ENCODE results near the gene C2. TPM values are rescaled to one million over a fixed set of nuclear protein-coding genes. Genes with fewer than 3 reads are reported as not detected.
"Not testable (repeated sequence)": the region's sequence is repeated elsewhere in the genome, so short reads cannot be mapped to it uniquely, and the experiment has no call there.

C2 gene
- total RNA-seq, 1 experiment from 2014 or later = 1.3 TPM

DNA sequence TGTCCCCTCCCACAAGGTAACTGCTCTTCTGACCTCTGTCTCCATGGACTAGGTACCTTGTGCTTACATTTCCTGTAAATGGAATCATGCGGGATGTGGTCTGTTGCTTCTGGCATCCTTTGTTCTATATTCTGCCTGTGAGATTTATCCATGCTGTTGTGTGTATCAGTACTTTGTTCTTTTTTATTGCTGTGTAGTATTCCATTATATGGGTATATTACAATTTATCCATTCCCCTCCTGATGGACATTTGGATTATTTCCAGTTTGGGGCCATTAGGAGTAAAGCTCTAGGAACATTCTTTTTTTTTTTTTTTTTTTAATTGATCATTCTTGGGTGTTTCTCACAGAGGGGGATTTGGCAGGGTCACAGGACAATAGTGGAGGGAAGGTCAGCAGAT is 3.4 kb downstream of the C2 start (continued):
- TF ChIP-seq, protein P1, sequence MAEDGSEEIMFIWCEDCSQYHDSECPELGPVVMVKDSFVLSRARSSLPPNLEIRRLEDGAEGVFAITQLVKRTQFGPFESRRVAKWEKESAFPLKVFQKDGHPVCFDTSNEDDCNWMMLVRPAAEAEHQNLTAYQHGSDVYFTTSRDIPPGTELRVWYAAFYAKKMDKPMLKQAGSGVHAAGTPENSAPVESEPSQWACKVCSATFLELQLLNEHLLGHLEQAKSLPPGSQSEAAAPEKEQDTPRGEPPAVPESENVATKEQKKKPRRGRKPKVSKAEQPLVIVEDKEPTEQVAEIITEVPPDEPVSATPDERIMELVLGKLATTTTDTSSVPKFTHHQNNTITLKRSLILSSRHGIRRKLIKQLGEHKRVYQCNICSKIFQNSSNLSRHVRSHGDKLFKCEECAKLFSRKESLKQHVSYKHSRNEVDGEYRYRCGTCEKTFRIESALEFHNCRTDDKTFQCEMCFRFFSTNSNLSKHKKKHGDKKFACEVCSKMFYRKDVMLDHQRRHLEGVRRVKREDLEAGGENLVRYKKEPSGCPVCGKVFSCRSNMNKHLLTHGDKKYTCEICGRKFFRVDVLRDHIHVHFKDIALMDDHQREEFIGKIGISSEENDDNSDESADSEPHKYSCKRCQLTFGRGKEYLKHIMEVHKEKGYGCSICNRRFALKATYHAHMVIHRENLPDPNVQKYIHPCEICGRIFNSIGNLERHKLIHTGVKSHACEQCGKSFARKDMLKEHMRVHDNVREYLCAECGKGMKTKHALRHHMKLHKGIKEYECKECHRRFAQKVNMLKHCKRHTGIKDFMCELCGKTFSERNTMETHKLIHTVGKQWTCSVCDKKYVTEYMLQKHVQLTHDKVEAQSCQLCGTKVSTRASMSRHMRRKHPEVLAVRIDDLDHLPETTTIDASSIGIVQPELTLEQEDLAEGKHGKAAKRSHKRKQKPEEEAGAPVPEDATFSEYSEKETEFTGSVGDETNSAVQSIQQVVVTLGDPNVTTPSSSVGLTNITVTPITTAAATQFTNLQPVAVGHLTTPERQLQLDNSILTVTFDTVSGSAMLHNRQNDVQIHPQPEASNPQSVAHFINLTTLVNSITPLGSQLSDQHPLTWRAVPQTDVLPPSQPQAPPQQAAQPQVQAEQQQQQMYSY (CRISPR knock-in tag; IDR thresholded peaks at IDR 0.05) = no peak
- no peak for TF ChIP-seq TCF7 (CRISPR knock-in tag; IDR thresholded peaks at IDR 0.05; ENCODE audit: low read depth)
- no peak for TF ChIP-seq RORB (CRISPR knock-in tag; IDR thresholded peaks at IDR 0.05)
- TF ChIP-seq FOXP1 (CRISPR knock-in tag; IDR thresholded peaks at IDR 0.05; ENCODE audit: borderline replicate concordance) = no peak

DNA sequence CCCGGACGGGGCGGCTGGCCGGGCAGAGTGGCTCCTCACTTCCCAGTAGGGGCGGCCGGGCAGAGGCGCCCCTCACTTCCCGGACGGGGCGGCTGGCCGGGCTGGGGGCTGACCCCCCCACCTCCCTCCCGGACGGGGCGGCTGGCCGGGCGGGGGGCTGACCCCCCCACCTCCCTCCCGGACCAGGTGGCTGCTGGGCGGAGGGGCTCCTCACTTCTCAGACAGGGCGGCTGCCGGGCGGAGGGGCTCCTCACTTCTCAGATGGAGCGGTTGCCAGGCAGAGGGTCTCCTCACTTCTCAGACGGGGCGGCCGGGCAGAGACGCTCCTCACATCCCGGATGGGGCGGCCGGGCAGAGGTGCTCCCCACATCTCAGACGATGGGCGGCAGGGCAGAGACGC is 4.6 kb downstream of the C2 start:
- H3K4me1 Mint-ChIP-seq; H3K27ac Mint-ChIP-seq; POLR2A ChIA-PET; H3K4me3 Mint-ChIP-seq; ATAC-seq; DNase-seq (ENCODE audit: low spot score); H3K36me3 Mint-ChIP-seq; CTCF ChIA-PET: not testable (repeated sequence)
- H3K9me3 Mint-ChIP-seq = peaks cover 13% of the 10 kb centered on the region
- H3K27me3 Mint-ChIP-seq (ENCODE audit: low read depth) = peaks cover 17% of the 10 kb centered on the region

DNA sequence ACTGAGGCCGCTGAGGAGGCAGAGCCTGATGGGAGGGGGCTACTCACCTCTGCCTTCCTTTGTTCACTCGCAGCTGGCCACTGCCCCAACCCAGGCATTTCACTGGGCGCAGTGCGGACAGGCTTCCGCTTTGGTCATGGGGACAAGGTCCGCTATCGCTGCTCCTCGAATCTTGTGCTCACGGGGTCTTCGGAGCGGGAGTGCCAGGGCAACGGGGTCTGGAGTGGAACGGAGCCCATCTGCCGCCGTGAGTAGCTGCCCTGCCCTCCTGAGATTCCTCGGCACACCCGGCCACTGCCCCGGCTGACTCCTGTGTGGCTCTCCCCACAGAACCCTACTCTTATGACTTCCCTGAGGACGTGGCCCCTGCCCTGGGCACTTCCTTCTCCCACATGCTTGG is 6.0 kb downstream of the C2 start:
- H3K27ac Mint-ChIP-seq = no peak overlapping the region
- no peak for ATAC-seq
- POLR2A ChIA-PET = interaction anchor here (0.6 kb wide), 1 partner anchor 50 kb away, joined by 3 read pairs; no protein-coding TSS in a partner anchor

More for the DNA sequence above, 6.0 kb downstream of the C2 start:
- DNase-seq (ENCODE audit: low spot score) = no peak
- Mint-ChIP-seq H3K27me3 (ENCODE audit: low read depth) (peaks cover 10% of the 10 kb centered on the region), H3K4me3 (no peak overlapping the region), H3K4me1 (no peaks in the 10 kb centered on the region), H3K9me3 (peaks cover 13% of the 10 kb centered on the region), H3K36me3 (no peaks in the 10 kb centered on the region)
- CTCF ChIA-PET = no interaction called here
- TF ChIP-seq FOXK1 (CRISPR knock-in tag; IDR thresholded peaks at IDR 0.05) (no peak), GTF2I (CRISPR knock-in tag; conservative IDR thresholded peaks at IDR 0.05) (no peak), GABPB1 (CRISPR knock-in tag; IDR thresholded peaks at IDR 0.05) (no peak), NR1H2 (CRISPR knock-in tag; IDR thresholded peaks at IDR 0.05) (no peak), OVOL2 (CRISPR knock-in tag; IDR thresholded peaks at IDR 0.05; ENCODE audit: borderline replicate concordance) (no peak), ZBTB21 (CRISPR knock-in tag; IDR thresholded peaks at IDR 0.05; ENCODE audit: borderline replicate concordance) (no peak), ZNF121 (CRISPR knock-in tag; IDR thresholded peaks at IDR 0.05) (no peak), GRHL2 (CRISPR knock-in tag; IDR thresholded peaks at IDR 0.05; ENCODE audit: insufficient replicate concordance, severe bottlenecking) (no peak)
- TF ChIP-seq, protein P2, sequence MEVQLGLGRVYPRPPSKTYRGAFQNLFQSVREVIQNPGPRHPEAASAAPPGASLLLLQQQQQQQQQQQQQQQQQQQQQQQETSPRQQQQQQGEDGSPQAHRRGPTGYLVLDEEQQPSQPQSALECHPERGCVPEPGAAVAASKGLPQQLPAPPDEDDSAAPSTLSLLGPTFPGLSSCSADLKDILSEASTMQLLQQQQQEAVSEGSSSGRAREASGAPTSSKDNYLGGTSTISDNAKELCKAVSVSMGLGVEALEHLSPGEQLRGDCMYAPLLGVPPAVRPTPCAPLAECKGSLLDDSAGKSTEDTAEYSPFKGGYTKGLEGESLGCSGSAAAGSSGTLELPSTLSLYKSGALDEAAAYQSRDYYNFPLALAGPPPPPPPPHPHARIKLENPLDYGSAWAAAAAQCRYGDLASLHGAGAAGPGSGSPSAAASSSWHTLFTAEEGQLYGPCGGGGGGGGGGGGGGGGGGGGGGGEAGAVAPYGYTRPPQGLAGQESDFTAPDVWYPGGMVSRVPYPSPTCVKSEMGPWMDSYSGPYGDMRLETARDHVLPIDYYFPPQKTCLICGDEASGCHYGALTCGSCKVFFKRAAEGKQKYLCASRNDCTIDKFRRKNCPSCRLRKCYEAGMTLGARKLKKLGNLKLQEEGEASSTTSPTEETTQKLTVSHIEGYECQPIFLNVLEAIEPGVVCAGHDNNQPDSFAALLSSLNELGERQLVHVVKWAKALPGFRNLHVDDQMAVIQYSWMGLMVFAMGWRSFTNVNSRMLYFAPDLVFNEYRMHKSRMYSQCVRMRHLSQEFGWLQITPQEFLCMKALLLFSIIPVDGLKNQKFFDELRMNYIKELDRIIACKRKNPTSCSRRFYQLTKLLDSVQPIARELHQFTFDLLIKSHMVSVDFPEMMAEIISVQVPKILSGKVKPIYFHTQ (CRISPR knock-in tag; IDR thresholded peaks at IDR 0.05) = no peak
- TF ChIP-seq, protein P3, sequence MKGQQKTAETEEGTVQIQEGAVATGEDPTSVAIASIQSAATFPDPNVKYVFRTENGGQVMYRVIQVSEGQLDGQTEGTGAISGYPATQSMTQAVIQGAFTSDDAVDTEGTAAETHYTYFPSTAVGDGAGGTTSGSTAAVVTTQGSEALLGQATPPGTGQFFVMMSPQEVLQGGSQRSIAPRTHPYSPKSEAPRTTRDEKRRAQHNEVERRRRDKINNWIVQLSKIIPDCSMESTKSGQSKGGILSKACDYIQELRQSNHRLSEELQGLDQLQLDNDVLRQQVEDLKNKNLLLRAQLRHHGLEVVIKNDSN (CRISPR knock-in tag; IDR thresholded peaks at IDR 0.05) = no peak
- TF ChIP-seq, protein P4, sequence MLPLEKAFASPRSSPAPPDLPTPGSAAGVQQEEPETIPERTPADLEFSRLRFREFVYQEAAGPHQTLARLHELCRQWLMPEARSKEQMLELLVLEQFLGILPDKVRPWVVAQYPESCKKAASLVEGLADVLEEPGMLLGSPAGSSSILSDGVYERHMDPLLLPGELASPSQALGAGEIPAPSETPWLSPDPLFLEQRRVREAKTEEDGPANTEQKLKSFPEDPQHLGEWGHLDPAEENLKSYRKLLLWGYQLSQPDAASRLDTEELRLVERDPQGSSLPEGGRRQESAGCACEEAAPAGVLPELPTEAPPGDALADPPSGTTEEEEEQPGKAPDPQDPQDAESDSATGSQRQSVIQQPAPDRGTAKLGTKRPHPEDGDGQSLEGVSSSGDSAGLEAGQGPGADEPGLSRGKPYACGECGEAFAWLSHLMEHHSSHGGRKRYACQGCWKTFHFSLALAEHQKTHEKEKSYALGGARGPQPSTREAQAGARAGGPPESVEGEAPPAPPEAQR (CRISPR knock-in tag; IDR thresholded peaks at IDR 0.05) = no peak
- TF ChIP-seq, protein P5, sequence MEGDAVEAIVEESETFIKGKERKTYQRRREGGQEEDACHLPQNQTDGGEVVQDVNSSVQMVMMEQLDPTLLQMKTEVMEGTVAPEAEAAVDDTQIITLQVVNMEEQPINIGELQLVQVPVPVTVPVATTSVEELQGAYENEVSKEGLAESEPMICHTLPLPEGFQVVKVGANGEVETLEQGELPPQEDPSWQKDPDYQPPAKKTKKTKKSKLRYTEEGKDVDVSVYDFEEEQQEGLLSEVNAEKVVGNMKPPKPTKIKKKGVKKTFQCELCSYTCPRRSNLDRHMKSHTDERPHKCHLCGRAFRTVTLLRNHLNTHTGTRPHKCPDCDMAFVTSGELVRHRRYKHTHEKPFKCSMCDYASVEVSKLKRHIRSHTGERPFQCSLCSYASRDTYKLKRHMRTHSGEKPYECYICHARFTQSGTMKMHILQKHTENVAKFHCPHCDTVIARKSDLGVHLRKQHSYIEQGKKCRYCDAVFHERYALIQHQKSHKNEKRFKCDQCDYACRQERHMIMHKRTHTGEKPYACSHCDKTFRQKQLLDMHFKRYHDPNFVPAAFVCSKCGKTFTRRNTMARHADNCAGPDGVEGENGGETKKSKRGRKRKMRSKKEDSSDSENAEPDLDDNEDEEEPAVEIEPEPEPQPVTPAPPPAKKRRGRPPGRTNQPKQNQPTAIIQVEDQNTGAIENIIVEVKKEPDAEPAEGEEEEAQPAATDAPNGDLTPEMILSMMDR (IDR thresholded peaks at IDR 0.05) = no peak
